Thyroid gland (tissue), 4 donors: ENCODE data around the gene COX6A2. TPM values are rescaled to one million over a fixed set of nuclear protein-coding genes. Genes with fewer than 3 reads are reported as not detected.

ENCODE experiments used
- DNase-seq, 2 donors: peaks; one replicate each; pipeline ENCODE4 v3.0.0-alpha.2; 2019
- H3K27ac ChIP-seq, 3 donors: fragments of 200-600 bp; sonication (generic); 1 replicate in 2 of 3; 2 replicates in 1 of 3; pipeline ENCODE4 v1.5.1; 2016 to 2019; ENCODE audit warnings: mild to moderate bottlenecking in 1 of 3, moderate library complexity in 1 of 3
- H3K27me3 ChIP-seq: fragments of 200-600 bp; sonication (generic); one replicate; pipeline ENCODE4 v1.5.1; 2019
- H3K36me3 ChIP-seq, 2 donors: fragments of 200-600 bp; sonication (generic); one replicate each; pipeline ENCODE4 v1.5.1; 2016 to 2019
- H3K4me1 ChIP-seq, 2 donors: fragments of 200-600 bp; sonication (generic); one replicate each; pipeline ENCODE4 v1.5.1; 2017 to 2019
- H3K4me3 ChIP-seq, 3 donors: fragments of 200-600 bp; sonication (generic); replicated peaks in 1 of 3; 1 replicate in 2 of 3; 2 replicates in 1 of 3; pipeline ENCODE4 v1.5.1; 2016; ENCODE audit warnings: mild to moderate bottlenecking in 1 of 3
- H3K9me3 ChIP-seq: fragments of 200-600 bp; sonication (generic); one replicate; pipeline ENCODE4 v1.5.1; 2017
- POLR2A ChIP-seq, 2 donors: fragments of 450-650 bp; IDR thresholded peaks; one replicate each; pipeline ENCODE4 v1.6.1; 2017; ENCODE audit warnings: antibody characterized with exemption in 2 of 2, mild to moderate bottlenecking in 2 of 2, moderate library complexity in 1 of 2
- WGBS, 2 donors: methylation state at CpG; one replicate each; pipeline ENCODE4 v1.1.5; 2017; 5-methylcytosine and 5-hydroxymethylcytosine counted together
- intact Hi-C: fragments of 100-400 bp; cut with DNase I; formaldehyde crosslinking; loops from one replicate; pipeline ENCODE4 v1.15.1; 2023
- total RNA-seq, 4 donors: library from RNA; depleted of rRNA; stranded (reverse); fragments of >200 nt; gene quantifications; one replicate each; pipeline ENCODE4 v1.2.3, GENCODE V29; 2016
- TF ChIP-seq, protein P1 (sequence below), 6 experiments: fragments of 200-600 bp in 3 of 6; fragments of 450-650 bp in 3 of 6; sonication (generic) in 3 of 6; IDR thresholded peaks; one replicate each; pipeline ENCODE4 v1.5.1; 2016 to 2019; ENCODE audit warnings: antibody characterized with exemption in 6 of 6, mild to moderate bottlenecking in 2 of 6, inconsistent platforms in 1 of 6, moderate library complexity in 1 of 6

The COX6A2 gene
- total RNA-seq, 4 donors from 2014 or later = not detected

DNA sequence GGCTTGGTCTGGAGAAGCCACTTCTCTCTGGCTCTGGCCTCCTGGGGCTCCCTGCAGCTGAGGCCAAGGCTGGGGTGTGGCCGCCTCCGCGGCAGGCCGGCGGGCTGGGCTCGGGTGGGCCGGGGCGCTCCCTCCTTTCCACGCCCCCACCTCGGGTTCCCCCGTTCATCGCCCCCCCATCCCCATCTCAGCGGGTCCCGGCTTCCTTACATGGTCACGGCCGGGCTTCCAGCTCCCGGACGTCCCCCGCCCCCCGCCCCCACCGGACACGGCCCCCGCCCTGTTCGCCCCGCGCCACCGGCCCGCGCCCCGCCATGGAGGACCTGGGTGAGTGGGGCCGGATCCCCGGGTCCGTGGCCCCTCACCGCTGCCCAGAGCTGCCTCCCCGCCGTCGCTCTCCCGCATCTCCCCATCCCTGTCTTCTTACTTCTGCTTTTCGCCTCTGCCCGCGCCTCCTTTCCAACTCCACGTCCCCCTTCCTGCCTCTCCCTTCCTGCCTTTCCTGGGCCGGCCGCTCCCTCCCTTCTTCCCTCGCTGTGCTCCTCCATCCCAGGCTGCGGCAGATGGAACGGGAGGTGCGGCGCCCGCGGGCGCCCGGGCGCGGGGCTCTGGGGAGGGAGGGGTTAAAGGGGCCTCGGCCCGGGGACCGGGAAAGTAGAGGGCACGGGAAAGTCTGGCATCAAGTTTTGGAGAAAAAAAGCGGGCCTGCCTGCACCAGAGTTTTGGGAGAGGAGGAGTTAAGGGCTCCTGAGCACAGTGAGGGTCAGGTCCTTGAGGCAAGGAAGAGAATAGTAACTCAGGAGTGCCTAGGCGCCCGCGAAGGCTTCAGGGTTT, 43.9 kb upstream of the COX6A2 start, which contains the start of gene TGFB1I1:
TSS of gene TGFB1I1 (plus strand) at position 278 of the 834 bp plus-strand sequence. CDS start at position 315, 37 bp downstream.
- Histone ChIP-seq H3K4me3 (peak within 1 kb of the TSS in 2 of 3 donors; percentile 57 to 58), H3K9me3 (no peaks in the 10 kb centered on the region), H3K4me1 (peaks cover 7 to 30% of the 10 kb centered on the region in 2 donors), H3K36me3 (peaks cover 0 to 2% of the 10 kb centered on the region in 2 donors), H3K27ac (peak within 1 kb of the TSS; percentile 83 to 87 (median 84)), H3K27me3 (no peaks in the 10 kb centered on the region)
- intact Hi-C loops = no loop called here
- 1 to 2% methylated on average over 37 of the region's 63 CpGs for WGBS, 2 donors
- TF ChIP-seq, protein P1, sequence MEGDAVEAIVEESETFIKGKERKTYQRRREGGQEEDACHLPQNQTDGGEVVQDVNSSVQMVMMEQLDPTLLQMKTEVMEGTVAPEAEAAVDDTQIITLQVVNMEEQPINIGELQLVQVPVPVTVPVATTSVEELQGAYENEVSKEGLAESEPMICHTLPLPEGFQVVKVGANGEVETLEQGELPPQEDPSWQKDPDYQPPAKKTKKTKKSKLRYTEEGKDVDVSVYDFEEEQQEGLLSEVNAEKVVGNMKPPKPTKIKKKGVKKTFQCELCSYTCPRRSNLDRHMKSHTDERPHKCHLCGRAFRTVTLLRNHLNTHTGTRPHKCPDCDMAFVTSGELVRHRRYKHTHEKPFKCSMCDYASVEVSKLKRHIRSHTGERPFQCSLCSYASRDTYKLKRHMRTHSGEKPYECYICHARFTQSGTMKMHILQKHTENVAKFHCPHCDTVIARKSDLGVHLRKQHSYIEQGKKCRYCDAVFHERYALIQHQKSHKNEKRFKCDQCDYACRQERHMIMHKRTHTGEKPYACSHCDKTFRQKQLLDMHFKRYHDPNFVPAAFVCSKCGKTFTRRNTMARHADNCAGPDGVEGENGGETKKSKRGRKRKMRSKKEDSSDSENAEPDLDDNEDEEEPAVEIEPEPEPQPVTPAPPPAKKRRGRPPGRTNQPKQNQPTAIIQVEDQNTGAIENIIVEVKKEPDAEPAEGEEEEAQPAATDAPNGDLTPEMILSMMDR (IDR thresholded peaks at IDR 0.05) = no peak
- no peak for TF ChIP-seq POLR2A (IDR thresholded peaks at IDR 0.05)
- peak; percentile 24 to 29 for DNase-seq

DNA sequence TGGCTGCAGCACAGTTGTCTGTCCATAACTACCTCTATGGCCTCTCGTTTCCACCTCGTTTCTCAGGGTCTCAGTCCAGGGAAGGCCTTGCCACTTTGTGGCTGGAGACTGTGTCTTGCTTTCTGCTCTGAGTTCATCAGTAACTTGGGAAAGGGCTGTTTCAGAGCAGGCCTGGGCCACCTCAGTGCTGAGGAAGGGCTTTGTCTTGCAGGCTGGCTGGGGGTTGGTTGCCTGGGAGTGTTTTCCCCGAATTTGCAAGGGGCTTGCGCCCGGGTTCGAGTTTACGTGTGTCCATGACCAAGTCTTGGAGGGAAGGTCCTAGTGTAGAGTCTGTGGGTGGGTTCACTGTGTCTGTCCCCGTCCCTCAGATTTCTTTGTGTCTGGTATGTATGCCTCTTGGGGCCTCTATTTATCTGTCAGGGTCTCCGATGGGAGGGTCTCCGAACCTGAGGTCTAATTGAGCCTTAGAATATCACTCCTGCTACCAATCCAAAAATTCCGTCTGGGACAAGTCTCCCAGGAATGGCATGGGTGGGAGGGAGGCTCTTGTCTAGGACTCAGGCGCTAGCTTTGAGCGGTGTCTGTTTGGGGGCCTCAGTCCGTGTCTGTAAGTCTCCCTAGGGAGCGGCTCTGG, 43.2 kb upstream of the COX6A2 start:
- H3K27ac ChIP-seq = peak overlapping the region; percentile 83 to 87 (median 84)
- no peaks in the 10 kb centered on the region for H3K9me3 ChIP-seq
- WGBS, 2 donors = 52 to 61% methylated on average over 15 of the region's 15 CpGs
- intact Hi-C loops = no loop called here
- TF ChIP-seq POLR2A (IDR thresholded peaks at IDR 0.05) = no peak
- H3K36me3 ChIP-seq = peaks cover 0 to 3% of the 10 kb centered on the region in 2 donors
- H3K4me1 ChIP-seq = peaks cover 7 to 30% of the 10 kb centered on the region in 2 donors
- peak overlapping the region in 1 of 3 donors; percentile 58 for H3K4me3 ChIP-seq
- no peak for DNase-seq
- H3K27me3 ChIP-seq = no peaks in the 10 kb centered on the region

DNA sequence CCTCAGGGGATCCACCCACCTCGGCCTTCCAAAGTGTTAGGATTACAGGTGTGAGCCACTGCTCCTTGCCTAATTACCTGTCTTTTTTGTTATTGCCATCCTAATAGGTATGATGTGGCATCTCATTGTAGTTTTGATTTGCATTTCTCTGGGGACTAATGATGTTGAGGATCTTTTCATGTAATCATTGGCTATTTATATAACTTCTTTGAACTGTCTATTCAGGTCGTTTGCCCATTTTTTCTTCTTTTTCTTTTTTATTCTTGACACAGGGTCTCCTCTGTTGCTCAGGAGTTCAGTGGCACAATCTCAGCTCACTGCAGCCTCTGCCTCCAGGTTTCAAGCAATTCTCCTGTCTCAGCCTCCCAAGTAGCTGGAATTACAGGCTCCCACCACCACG, 42.5 kb upstream of the COX6A2 start:
- 86 to 92% methylated on average over 3 of the region's 3 CpGs for WGBS, 2 donors
- no peaks in the 10 kb centered on the region for H3K27me3 ChIP-seq
- intact Hi-C loops = no loop called here
- peaks cover 0 to 7% of the 10 kb centered on the region in 2 donors for H3K36me3 ChIP-seq
- no peak overlapping the region for H3K27ac ChIP-seq
- TF ChIP-seq POLR2A (IDR thresholded peaks at IDR 0.05) = no peak
- TF ChIP-seq, protein P1 (IDR thresholded peaks at IDR 0.05) = no peak
- peaks cover 7 to 24% of the 10 kb centered on the region in 2 donors for H3K4me1 ChIP-seq
- DNase-seq = no peak
- H3K4me3 ChIP-seq = no peak overlapping the region
- H3K9me3 ChIP-seq = no peaks in the 10 kb centered on the region

DNA sequence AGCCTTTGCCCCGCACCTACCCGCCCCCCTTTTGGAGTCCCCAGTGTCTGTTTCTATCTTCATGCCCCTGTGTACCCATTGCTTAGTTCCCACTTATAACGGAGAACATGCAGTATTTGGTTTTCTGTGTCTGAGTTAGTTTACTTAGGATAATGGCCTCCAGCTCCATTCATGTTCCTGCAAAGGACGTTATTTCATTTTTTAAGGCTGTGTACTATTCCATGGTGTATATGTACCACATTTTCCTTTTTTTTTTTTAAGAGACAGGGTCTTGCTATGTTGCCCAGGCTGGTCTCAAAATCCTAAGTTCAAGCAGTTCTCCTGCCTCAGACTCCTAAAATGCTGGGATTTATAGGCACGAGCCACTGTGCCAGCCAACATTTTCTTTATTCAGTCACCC, 39.7 kb upstream of the COX6A2 start:
- peaks cover 7 to 17% of the 10 kb centered on the region in 2 donors for H3K4me1 ChIP-seq
- H3K4me3 ChIP-seq = no peak overlapping the region
- 88 to 96% methylated on average over 5 of the region's 5 CpGs for WGBS, 2 donors
- H3K27ac ChIP-seq = no peak overlapping the region
- TF ChIP-seq POLR2A (IDR thresholded peaks at IDR 0.05) = no peak
- TF ChIP-seq, protein P1 (IDR thresholded peaks at IDR 0.05) = no peak
- no peak for DNase-seq
- no peaks in the 10 kb centered on the region for H3K9me3 ChIP-seq
- no peaks in the 10 kb centered on the region for H3K27me3 ChIP-seq
- intact Hi-C loops = loop anchor here (10.0 kb wide), 1 partner anchor 283 kb away; the partner anchor contains the start of gene FUS
- H3K36me3 ChIP-seq = peaks cover 11 to 19% of the 10 kb centered on the region in 2 donors

DNA sequence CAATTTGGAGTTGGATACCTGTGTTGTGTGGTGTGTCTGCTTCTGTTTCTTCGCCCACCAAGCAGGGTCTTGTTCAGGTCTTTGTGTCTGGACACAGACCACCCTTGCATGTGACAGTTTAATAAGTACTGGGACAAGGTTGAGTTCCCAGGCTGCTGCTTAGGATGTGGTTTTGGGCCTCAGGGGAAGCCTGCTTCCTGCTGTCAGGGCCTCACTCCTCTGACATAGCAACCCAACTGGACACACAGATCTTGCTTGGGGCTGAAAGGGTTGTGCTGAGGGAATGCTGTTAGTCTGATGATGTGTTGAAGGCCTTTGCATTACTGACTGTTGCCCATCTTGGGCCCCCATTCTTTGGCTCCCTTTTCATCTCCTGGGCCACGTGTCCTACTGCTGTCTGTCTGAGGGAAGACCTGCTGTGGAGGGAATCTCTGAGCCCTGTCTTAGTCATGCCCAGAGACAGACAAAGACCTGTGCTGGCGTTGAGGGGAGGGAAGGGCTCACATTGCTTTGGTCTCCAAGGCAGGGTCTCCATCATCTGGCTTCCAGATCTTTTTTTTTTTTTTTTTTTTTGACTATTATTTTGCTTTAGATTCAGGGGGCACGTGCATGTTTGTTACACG, 39.1 kb upstream of the COX6A2 start:
- Histone ChIP-seq H3K4me1 (peaks cover 1 to 11% of the 10 kb centered on the region in 2 donors), H3K9me3 (no peaks in the 10 kb centered on the region), H3K27ac (no peak overlapping the region), H3K36me3 (peaks cover 17 to 23% of the 10 kb centered on the region in 2 donors), H3K4me3 (no peak overlapping the region), H3K27me3 (no peaks in the 10 kb centered on the region)
- intact Hi-C loops = loop anchor here (10.0 kb wide), 1 partner anchor 282 kb away; the partner anchor contains the start of gene FUS
- 81 to 92% methylated on average over 5 of the region's 5 CpGs for WGBS, 2 donors
- TF ChIP-seq, protein P1 (IDR thresholded peaks at IDR 0.05) = no peak
- no peak for TF ChIP-seq POLR2A (IDR thresholded peaks at IDR 0.05)
- no peak for DNase-seq
